Measurements from ENCODE around the gene LMO2. TPM values are rescaled to one million over a fixed set of nuclear protein-coding genes. Genes with fewer than 3 reads are reported as not detected.

The LMO2 gene
- total RNA-seq, 4 donors from 2014 or later = 2.1 to 11.1 (median 7.0) TPM

- Histone ChIP-seq H3K4me1 (no peaks in the 10 kb centered on the region), H3K27me3 (peaks cover 3% of the 10 kb centered on the region), H3K36me3 (no peaks in the 10 kb centered on the region), H3K4me3 (no peak overlapping the region), H3K27ac (no peak overlapping the region), H3K9me3 (no peaks in the 10 kb centered on the region)
- WGBS = 12% methylated on average over 5 of the region's 5 CpGs
- TF ChIP-seq, protein P1, sequence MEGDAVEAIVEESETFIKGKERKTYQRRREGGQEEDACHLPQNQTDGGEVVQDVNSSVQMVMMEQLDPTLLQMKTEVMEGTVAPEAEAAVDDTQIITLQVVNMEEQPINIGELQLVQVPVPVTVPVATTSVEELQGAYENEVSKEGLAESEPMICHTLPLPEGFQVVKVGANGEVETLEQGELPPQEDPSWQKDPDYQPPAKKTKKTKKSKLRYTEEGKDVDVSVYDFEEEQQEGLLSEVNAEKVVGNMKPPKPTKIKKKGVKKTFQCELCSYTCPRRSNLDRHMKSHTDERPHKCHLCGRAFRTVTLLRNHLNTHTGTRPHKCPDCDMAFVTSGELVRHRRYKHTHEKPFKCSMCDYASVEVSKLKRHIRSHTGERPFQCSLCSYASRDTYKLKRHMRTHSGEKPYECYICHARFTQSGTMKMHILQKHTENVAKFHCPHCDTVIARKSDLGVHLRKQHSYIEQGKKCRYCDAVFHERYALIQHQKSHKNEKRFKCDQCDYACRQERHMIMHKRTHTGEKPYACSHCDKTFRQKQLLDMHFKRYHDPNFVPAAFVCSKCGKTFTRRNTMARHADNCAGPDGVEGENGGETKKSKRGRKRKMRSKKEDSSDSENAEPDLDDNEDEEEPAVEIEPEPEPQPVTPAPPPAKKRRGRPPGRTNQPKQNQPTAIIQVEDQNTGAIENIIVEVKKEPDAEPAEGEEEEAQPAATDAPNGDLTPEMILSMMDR (IDR thresholded peaks at IDR 0.05) = no peak
- TF ChIP-seq POLR2A (IDR thresholded peaks at IDR 0.05) (no peak), POLR2AphosphoS5 (IDR thresholded peaks at IDR 0.05) (no peak), EP300 (IDR thresholded peaks at IDR 0.05) (no peak)
- DNase-seq (ENCODE audit: low spot score in 2 of 2) = no peak
Observed at GRCh38 chr11:33835143-33835878, 56.6 kb downstream of the LMO2 start.

DNA sequence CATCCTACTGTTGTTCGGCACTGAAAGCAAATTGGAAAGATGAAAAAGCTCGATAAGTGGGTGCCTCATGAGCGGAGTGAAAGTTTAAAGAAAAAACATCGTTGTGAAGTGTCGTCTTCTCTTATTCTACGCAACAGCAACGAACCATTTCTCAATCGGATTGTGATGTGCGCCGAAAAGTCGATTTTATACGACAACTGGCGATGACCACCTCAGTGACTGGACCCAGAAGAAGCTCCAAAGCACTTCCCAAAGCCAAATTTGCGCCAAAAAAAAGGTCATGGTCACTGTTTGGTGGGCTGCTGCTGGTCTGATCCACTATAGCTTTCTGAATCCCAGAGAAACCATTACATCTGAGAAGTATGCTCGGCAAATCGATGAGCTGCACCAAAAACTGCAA, 59.2 kb downstream of the LMO2 start:
- H3K9me3 ChIP-seq = no peaks in the 10 kb centered on the region
- peaks cover 10% of the 10 kb centered on the region for H3K4me1 ChIP-seq
- WGBS = 93% methylated on average over 16 of the region's 16 CpGs
- peaks cover 21% of the 10 kb centered on the region for H3K27me3 ChIP-seq
- no peaks in the 10 kb centered on the region for H3K36me3 ChIP-seq
- no peak overlapping the region for H3K27ac ChIP-seq
- DNase-seq (ENCODE audit: low spot score in 2 of 2) = no peak
- TF ChIP-seq EP300 (IDR thresholded peaks at IDR 0.05) (no peak), POLR2AphosphoS5 (IDR thresholded peaks at IDR 0.05) (no peak), POLR2A (IDR thresholded peaks at IDR 0.05) (no peak)
- TF ChIP-seq, protein P1 (IDR thresholded peaks at IDR 0.05) = no peak
- H3K4me3 ChIP-seq = no peak overlapping the region

DNA sequence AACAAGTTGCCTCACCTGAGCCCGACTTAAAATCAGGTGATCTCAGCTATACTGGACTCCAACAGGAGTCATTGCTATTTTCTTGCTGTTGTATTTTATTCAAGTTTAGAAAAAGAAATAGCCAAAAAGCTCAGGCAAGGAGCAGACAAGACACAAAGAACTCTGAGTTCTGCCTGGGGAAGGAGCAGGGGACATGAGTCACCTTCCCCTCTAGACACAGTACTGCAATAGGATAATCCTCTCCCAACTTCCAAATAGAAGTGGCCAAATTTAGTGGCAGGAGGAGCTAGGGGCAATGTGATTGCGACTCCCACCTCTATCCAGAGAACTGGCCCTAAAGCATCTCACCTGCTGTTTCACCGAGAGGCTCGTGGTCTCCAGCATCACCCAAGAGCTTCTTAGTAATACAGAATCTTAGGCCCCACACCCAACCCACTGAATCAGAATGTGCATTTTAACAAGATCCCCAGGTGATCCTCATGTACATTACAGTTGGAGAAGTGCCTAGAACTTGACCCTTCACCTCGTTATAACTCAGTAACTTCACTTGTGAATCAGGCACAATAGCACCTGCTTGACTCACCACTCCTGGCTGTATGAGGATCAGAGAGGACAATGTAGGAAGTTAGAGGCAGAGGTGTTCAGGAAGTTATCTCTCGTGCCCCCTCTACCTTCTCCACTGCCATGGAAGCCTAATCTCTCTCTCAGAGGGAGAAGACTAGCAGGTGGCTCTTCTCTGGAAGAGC, 60.8 kb downstream of the LMO2 start:
- no peak overlapping the region for H3K27ac ChIP-seq
- H3K9me3 ChIP-seq = no peaks in the 10 kb centered on the region
- 58% methylated on average over 6 of the region's 6 CpGs for WGBS
- peaks cover 30% of the 10 kb centered on the region for H3K27me3 ChIP-seq
- TF ChIP-seq, protein P1 (IDR thresholded peaks at IDR 0.05) = no peak
- TF ChIP-seq POLR2A (IDR thresholded peaks at IDR 0.05) = no peak
- no peak for TF ChIP-seq EP300 (IDR thresholded peaks at IDR 0.05)
- TF ChIP-seq POLR2AphosphoS5 (IDR thresholded peaks at IDR 0.05) = no peak
- peaks cover 10% of the 10 kb centered on the region for H3K4me1 ChIP-seq
- DNase-seq (ENCODE audit: low spot score in 2 of 2) = no peak
- no peak overlapping the region for H3K4me3 ChIP-seq
- no peaks in the 10 kb centered on the region for H3K36me3 ChIP-seq

DNA sequence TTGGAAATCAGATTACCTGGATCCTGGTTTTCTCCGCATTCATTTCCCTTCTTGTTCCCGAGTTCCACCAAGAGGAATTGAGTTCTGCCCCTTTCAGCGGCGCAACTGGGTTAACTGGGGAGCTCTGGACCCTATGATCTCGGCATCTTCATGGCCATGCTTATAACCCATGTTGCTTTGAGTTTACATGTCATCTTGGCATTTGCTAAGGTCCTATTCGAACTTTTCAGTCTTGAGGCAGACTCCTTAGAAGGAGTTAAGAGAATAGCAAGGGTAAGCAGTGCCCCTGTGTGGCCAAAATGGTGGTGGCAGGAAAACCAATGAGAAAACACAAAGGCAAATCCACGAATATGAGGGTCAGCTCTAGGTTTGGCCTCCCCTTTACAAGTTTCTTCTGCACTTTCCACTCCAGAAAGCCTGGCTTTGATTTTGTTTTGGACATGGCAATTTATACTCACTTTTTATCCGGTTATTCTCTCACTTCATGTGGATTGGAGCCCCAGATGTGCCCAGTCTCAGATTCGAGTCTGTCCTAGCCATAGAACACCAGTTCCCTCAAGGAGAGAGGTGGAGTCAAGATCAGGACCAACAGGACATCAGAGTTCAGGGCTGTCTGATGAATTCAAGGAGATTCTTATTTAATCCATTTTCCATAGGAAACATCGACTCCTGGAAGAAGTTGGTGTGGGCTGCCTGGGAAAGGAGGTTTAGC, 62.3 kb downstream of the LMO2 start:
- 19% methylated on average over 10 of the region's 10 CpGs for WGBS
- H3K36me3 ChIP-seq = no peaks in the 10 kb centered on the region
- H3K27ac ChIP-seq = no peak overlapping the region
- H3K27me3 ChIP-seq = peaks cover 39% of the 10 kb centered on the region
- H3K4me3 ChIP-seq = peak overlapping the region; percentile 55
- peaks cover 10% of the 10 kb centered on the region for H3K4me1 ChIP-seq
- H3K9me3 ChIP-seq = no peaks in the 10 kb centered on the region
- DNase-seq (ENCODE audit: low spot score in 2 of 2) = no peak
- no peak for TF ChIP-seq POLR2A (IDR thresholded peaks at IDR 0.05)
- TF ChIP-seq, protein P1 (IDR thresholded peaks at IDR 0.05) = peak; percentile 41 to 70
- TF ChIP-seq EP300 (IDR thresholded peaks at IDR 0.05) = no peak
- no peak for TF ChIP-seq POLR2AphosphoS5 (IDR thresholded peaks at IDR 0.05)
